ENCODE results near the gene MYH3. TPM values are rescaled to one million over a fixed set of nuclear protein-coding genes. Genes with fewer than 3 reads are reported as not detected.

The MYH3 gene
- total and polyA plus RNA-seq, 4 donors = 1.1 to 9.5 (median 5.0) TPM

- H3K27me3 ChIP-seq (ENCODE audit: control insufficient read depth in 1 of 2, insufficient read depth in 2 of 2, low read length in 1 of 2) = peaks cover 0 to 1% of the 10 kb centered on the region in 2 donors
- WGBS, 2 donors = 25 to 34% methylated on average over 5 of the region's 5 CpGs
Measured at GRCh38 chr17:10600571-10600970, 56.5 kb downstream of the MYH3 start.

GRCh38 chr17:10598621-10599020 lies 58.5 kb downstream of the MYH3 start:
- no peak overlapping the region for H3K27ac ChIP-seq (ENCODE audit: low read depth in 1 of 2, low read length in 2 of 2)
- no peaks in the 10 kb centered on the region for H3K4me1 ChIP-seq (ENCODE audit: control insufficient read depth in 1 of 2, insufficient read depth in 2 of 2, low read length in 2 of 2)
- H3K36me3 ChIP-seq (ENCODE audit: control insufficient read depth in 1 of 2, insufficient read depth in 2 of 2, low read length in 1 of 2) = no peaks in the 10 kb centered on the region
- peaks cover 0 to 1% of the 10 kb centered on the region in 2 donors for H3K27me3 ChIP-seq (ENCODE audit: control insufficient read depth in 1 of 2, insufficient read depth in 2 of 2, low read length in 1 of 2)
- H3K4me3 ChIP-seq (ENCODE audit: low read length in 2 of 2) = no peak overlapping the region
- intact Hi-C loops (cut with DNase I) = no loop called here
- peaks cover 4% of the 10 kb centered on the region for H3K9me3 ChIP-seq (ENCODE audit: control insufficient read depth, low read length)
- no peak for ATAC-seq (ENCODE audit: low FRiP score)
- 46 to 57% methylated on average over 2 of the region's 2 CpGs for WGBS, 2 donors
- DNase-seq = no peak

More at GRCh38 chr17:10600571-10600970, 56.5 kb downstream of the MYH3 start:
- H3K9me3 ChIP-seq (ENCODE audit: control insufficient read depth, low read length) = peaks cover 3% of the 10 kb centered on the region
- no peaks in the 10 kb centered on the region for H3K4me1 ChIP-seq (ENCODE audit: control insufficient read depth in 1 of 2, insufficient read depth in 2 of 2, low read length in 2 of 2)
- no peaks in the 10 kb centered on the region for H3K36me3 ChIP-seq (ENCODE audit: control insufficient read depth in 1 of 2, insufficient read depth in 2 of 2, low read length in 1 of 2)
- no peak for ATAC-seq (ENCODE audit: low FRiP score)
- no peak overlapping the region for H3K4me3 ChIP-seq (ENCODE audit: low read length in 2 of 2)
- intact Hi-C loops (cut with DNase I) = no loop called here
- H3K27ac ChIP-seq (ENCODE audit: low read depth in 1 of 2, low read length in 2 of 2) = no peak overlapping the region
- no peak for DNase-seq

- ATAC-seq (ENCODE audit: low FRiP score) = no peak
Measured at GRCh38 chr17:10589553-10590145, 67.5 kb downstream of the MYH3 start.

GRCh38 chr17:10585529-10585928 lies 71.6 kb downstream of the MYH3 start:
- no peaks in the 10 kb centered on the region for H3K36me3 ChIP-seq (ENCODE audit: control insufficient read depth in 1 of 2, insufficient read depth in 2 of 2, low read length in 1 of 2)
- no peak overlapping the region for H3K4me3 ChIP-seq (ENCODE audit: low read length in 2 of 2)
- H3K27me3 ChIP-seq (ENCODE audit: control insufficient read depth in 1 of 2, insufficient read depth in 2 of 2, low read length in 1 of 2) = peaks cover 0 to 2% of the 10 kb centered on the region in 2 donors
- H3K4me1 ChIP-seq (ENCODE audit: control insufficient read depth in 1 of 2, insufficient read depth in 2 of 2, low read length in 2 of 2) = no peaks in the 10 kb centered on the region
- H3K9me3 ChIP-seq (ENCODE audit: control insufficient read depth, low read length) = no peaks in the 10 kb centered on the region
- 66 to 72% methylated on average over 9 of the region's 9 CpGs for WGBS, 2 donors
- ATAC-seq (ENCODE audit: low FRiP score) (no peak), DNase-seq (no peak)
- H3K27ac ChIP-seq (ENCODE audit: low read depth in 1 of 2, low read length in 2 of 2) = no peak overlapping the region
- intact Hi-C loops (cut with DNase I) = no loop called here

More at GRCh38 chr17:10589553-10590145, 67.5 kb downstream of the MYH3 start:
- WGBS, 2 donors = 88 to 90% methylated on average over 8 of the region's 8 CpGs
- Histone ChIP-seq H3K9me3 (ENCODE audit: control insufficient read depth, low read length) (peaks cover under 1% of the 10 kb centered on the region), H3K36me3 (ENCODE audit: control insufficient read depth in 1 of 2, insufficient read depth in 2 of 2, low read length in 1 of 2) (no peaks in the 10 kb centered on the region), H3K4me1 (ENCODE audit: control insufficient read depth in 1 of 2, insufficient read depth in 2 of 2, low read length in 2 of 2) (no peaks in the 10 kb centered on the region), H3K27ac (ENCODE audit: low read depth in 1 of 2, low read length in 2 of 2) (no peak overlapping the region), H3K27me3 (ENCODE audit: control insufficient read depth in 1 of 2, insufficient read depth in 2 of 2, low read length in 1 of 2) (peaks cover 0 to 2% of the 10 kb centered on the region in 2 donors), H3K4me3 (ENCODE audit: low read length in 2 of 2) (no peak overlapping the region)
- DNase-seq = no peak
- intact Hi-C loops (cut with DNase I) = no loop called here

GRCh38 chr17:10583834-10584233 lies 73.3 kb downstream of the MYH3 start:
- intact Hi-C loops (cut with DNase I) = no loop called here
- H3K9me3 ChIP-seq (ENCODE audit: control insufficient read depth, low read length) = no peaks in the 10 kb centered on the region
- 18 to 31% methylated on average over 4 of the region's 4 CpGs for WGBS, 2 donors
- H3K36me3 ChIP-seq (ENCODE audit: control insufficient read depth in 1 of 2, insufficient read depth in 2 of 2, low read length in 1 of 2) = no peaks in the 10 kb centered on the region
- no peaks in the 10 kb centered on the region for H3K4me1 ChIP-seq (ENCODE audit: control insufficient read depth in 1 of 2, insufficient read depth in 2 of 2, low read length in 2 of 2)
- no peak overlapping the region for H3K4me3 ChIP-seq (ENCODE audit: low read length in 2 of 2)
- no peak for DNase-seq
- no peak overlapping the region for H3K27ac ChIP-seq (ENCODE audit: low read depth in 1 of 2, low read length in 2 of 2)
- H3K27me3 ChIP-seq (ENCODE audit: control insufficient read depth in 1 of 2, insufficient read depth in 2 of 2, low read length in 1 of 2) = no peaks in the 10 kb centered on the region
- no peak for ATAC-seq (ENCODE audit: low FRiP score)

- Histone ChIP-seq H3K27ac (ENCODE audit: low read depth in 1 of 2, low read length in 2 of 2) (no peak overlapping the region), H3K36me3 (ENCODE audit: control insufficient read depth in 1 of 2, insufficient read depth in 2 of 2, low read length in 1 of 2) (no peaks in the 10 kb centered on the region), H3K27me3 (ENCODE audit: control insufficient read depth in 1 of 2, insufficient read depth in 2 of 2, low read length in 1 of 2) (no peaks in the 10 kb centered on the region), H3K4me3 (ENCODE audit: low read length in 2 of 2) (no peak overlapping the region), H3K9me3 (ENCODE audit: control insufficient read depth, low read length) (no peaks in the 10 kb centered on the region), H3K4me1 (ENCODE audit: control insufficient read depth in 1 of 2, insufficient read depth in 2 of 2, low read length in 2 of 2) (no peaks in the 10 kb centered on the region)
- WGBS, 2 donors = 32 to 46% methylated on average over 2 of the region's 2 CpGs
- DNase-seq (no peak), ATAC-seq (ENCODE audit: low FRiP score) (no peak)
- intact Hi-C loops (cut with DNase I) = no loop called here
Measured at GRCh38 chr17:10579270-10579669, 77.8 kb downstream of the MYH3 start.

Other genes starting within 250 kb of the MYH3 start
- not detected for gene MYH8, start 235.4 kb downstream of the MYH3 start, total RNA-seq
- gene MYH8, start 235.4 kb downstream of the MYH3 start, polyA plus RNA-seq = not detected
- not detected for gene MYH4, start 187.8 kb downstream of the MYH3 start, total RNA-seq
- gene MYH4, start 187.8 kb downstream of the MYH3 start, polyA plus RNA-seq = not detected
- gene MYH1, start 138.8 kb downstream of the MYH3 start, total RNA-seq = not detected
- under 1 TPM in 1 of 2 donors, not detected in 1; 0.10 TPM for gene MYH1, start 138.8 kb downstream of the MYH3 start, polyA plus RNA-seq
- gene MYH2, start 107.7 kb downstream of the MYH3 start, total RNA-seq = not detected
- gene MYH2, start 107.7 kb downstream of the MYH3 start, polyA plus RNA-seq = under 1 TPM in 1 of 2 donors, not detected in 1; 0.05 TPM
- 10 to 100 TPM; 22.8 to 24.4 TPM for gene SCO1, start 40.2 kb upstream of the MYH3 start, total RNA-seq
- 10 to 100 TPM in 1 of 2 donors, 1 to 10 TPM in 1; 9.5 to 10.1 TPM for gene SCO1, start 40.2 kb upstream of the MYH3 start, polyA plus RNA-seq
- gene ADPRM, start 40.3 kb upstream of the MYH3 start, total RNA-seq = 10 to 100 TPM; 10.3 to 14.1 TPM
- gene ADPRM, start 40.3 kb upstream of the MYH3 start, polyA plus RNA-seq = 10 to 100 TPM in 1 of 2 donors, 1 to 10 TPM in 1; 8.9 to 12.1 TPM
- 10 to 100 TPM; 15.4 to 17.4 TPM for gene TMEM220, start 72.7 kb upstream of the MYH3 start, total RNA-seq
- gene TMEM220, start 72.7 kb upstream of the MYH3 start, polyA plus RNA-seq = 10 to 100 TPM in 1 of 2 donors, 1 to 10 TPM in 1; 8.1 to 10.6 TPM
- not detected for gene TMEM238L, start 146.8 kb upstream of the MYH3 start, total RNA-seq
- 10 to 100 TPM in 1 of 2 donors, not detected in 1; 13.6 TPM for gene TMEM238L, start 146.8 kb upstream of the MYH3 start, polyA plus RNA-seq
- gene PIRT, start 180.8 kb upstream of the MYH3 start, total RNA-seq = under 1 TPM in 1 of 2 donors, not detected in 1; 0.18 TPM
- gene PIRT, start 180.8 kb upstream of the MYH3 start, polyA plus RNA-seq = not detected

All from aorta (tissue), 5 donors.